B cell (primary cell): ENCODE data around the gene STAP2. TPM values are rescaled to one million over a fixed set of nuclear protein-coding genes. Genes with fewer than 3 reads are reported as not detected.

Experiments used
- ATAC-seq: fragments of 200-7000 bp; cut with Tn5 transposase; one replicate; pipeline ENCODE4 v1.10.0; 2021; ENCODE audit warnings: low read depth, mild to moderate bottlenecking, moderate number of reproducible peaks, moderate library complexity
- CTCF ChIA-PET: fragments of 350-600 bp; sonication (Branson Sonifier 250); formaldehyde crosslinking; loops from one replicate; lab custom pipeline; 2021; ENCODE audit warnings: antibody characterized with exemption, inconsistent platforms; lab: Charles Lee
- POLR2A ChIA-PET: fragments of 350-600 bp; sonication (Branson Sonifier 250); formaldehyde crosslinking; loops from one replicate; lab custom pipeline; 2021; ENCODE audit warnings: antibody characterized with exemption; lab: Charles Lee
- DNase-seq: peaks from one replicate; pipeline ENCODE4 v3.0.0; 2013
- H2AFZ ChIP-seq: 2 replicates; pipeline ENCODE4 v1.6.1; 2012; ENCODE audit warnings: mild to moderate bottlenecking, low read depth, low read length; ENCODE audit not compliant: insufficient read depth, poor library complexity, severe bottlenecking
- H3K27ac ChIP-seq, 2 donors: 1 replicate in 1 of 2; 2 replicates in 1 of 2; pipeline ENCODE4 v1.5.1; 2012 to 2013; ENCODE audit warnings: low read length in 2 of 2, mild to moderate bottlenecking in 2 of 2, moderate library complexity in 1 of 2
- H3K27me3 ChIP-seq, 4 experiments: fragments of 200-600 bp in 1 of 4; sonication (generic) in 1 of 4; replicated peaks in 1 of 4; 1 replicate in 2 of 4; 2 replicates in 2 of 4; pipeline versions ENCODE4 v1.6.1 to v1.7.0; 2013 to 2016; ENCODE audit warnings: low read length in 3 of 4, mild to moderate bottlenecking in 2 of 4, mixed read lengths in 1 of 4, moderate library complexity in 1 of 4; ENCODE audit not compliant: insufficient read depth in 4 of 4, control insufficient read depth in 3 of 4; ENCODE audit errors: control extremely low read depth in 1 of 4
- H3K36me3 ChIP-seq, 2 experiments: replicated peaks in 1 of 2; 1 replicate in 1 of 2; 2 replicates in 1 of 2; pipeline versions ENCODE4 v1.6.1 to v1.7.1; 2013; ENCODE audit warnings: low read length in 1 of 2; ENCODE audit not compliant: insufficient read depth in 2 of 2, control insufficient read depth in 1 of 2; ENCODE audit errors: control extremely low read depth in 1 of 2, extremely low read depth in 1 of 2
- H3K4me1 ChIP-seq, 2 donors: fragments of 200-600 bp in 1 of 2; sonication (generic) in 1 of 2; 1 replicate in 1 of 2; 2 replicates in 1 of 2; pipeline versions ENCODE4 v1.5.1 to v1.6.1; 2013 to 2017; ENCODE audit warnings: low read length in 2 of 2; ENCODE audit not compliant: control insufficient read depth in 2 of 2, insufficient read depth in 2 of 2
- H3K4me2 ChIP-seq: replicated peaks from 2 replicates; pipeline ENCODE3; 2012; ENCODE audit warnings: mild to moderate bottlenecking, low read depth, low read length; ENCODE audit not compliant: poor library complexity, severe bottlenecking
- H3K4me3 ChIP-seq, 5 experiments: fragments of 200-600 bp in 1 of 5; sonication (generic) in 1 of 5; 1 replicate in 3 of 5; 2 replicates in 2 of 5; pipeline versions ENCODE4 v1.5.1 to v1.7.0; 2011 to 2016; ENCODE audit warnings: low read length in 4 of 5, mild to moderate bottlenecking in 4 of 5, low read depth in 2 of 5, control low read depth in 1 of 5, moderate library complexity in 1 of 5; ENCODE audit not compliant: insufficient read depth in 1 of 5; ENCODE audit errors: control extremely low read depth in 1 of 5, extremely low read depth in 1 of 5
- H3K79me2 ChIP-seq: fragments of 200-600 bp; sonication (generic); one replicate; pipeline ENCODE4 v1.6.0; 2016; ENCODE audit warnings: low read length; ENCODE audit not compliant: control insufficient read depth, insufficient read depth
- H3K9ac ChIP-seq: fragments of 200-600 bp; sonication (generic); 2 replicates; pipeline ENCODE4 v1.6.1; 2017; ENCODE audit warnings: mild to moderate bottlenecking, low read length, moderate library complexity
- H3K9me3 ChIP-seq, 3 donors: one replicate each; pipeline versions ENCODE4 v1.6.1 to v1.7.1; 2013; ENCODE audit warnings: low read length in 2 of 3; ENCODE audit not compliant: control insufficient read depth in 2 of 3, insufficient read depth in 1 of 3; ENCODE audit errors: control extremely low read depth in 1 of 3
- H4K20me1 ChIP-seq: 2 replicates; pipeline ENCODE4 v1.6.0; 2012; ENCODE audit warnings: mild to moderate bottlenecking, low read length; ENCODE audit not compliant: insufficient read depth, control insufficient read depth, poor library complexity, severe bottlenecking
- H3K27ac Mint-ChIP-seq: one replicate; pipeline ENCODE4 v1.8.0; 2021; ENCODE audit warnings: mixed read lengths
- H3K27me3 Mint-ChIP-seq: one replicate; pipeline ENCODE4 v1.8.0; 2021; ENCODE audit warnings: mixed read lengths
- H3K4me1 Mint-ChIP-seq: one replicate; pipeline ENCODE4 v1.8.0; 2021; ENCODE audit warnings: mixed read lengths
- H3K4me3 Mint-ChIP-seq: one replicate; pipeline ENCODE4 v1.8.0; 2021; ENCODE audit warnings: mixed read lengths
- H3K9me3 Mint-ChIP-seq: one replicate; pipeline ENCODE4 v1.8.0; 2022; ENCODE audit warnings: mixed read lengths; ENCODE audit not compliant: insufficient read depth
- EZH2 ChIP-seq: IDR thresholded peaks from 2 replicates; pipeline ENCODE4 v1.6.1; 2012; ENCODE audit warnings: borderline replicate concordance, low read depth, mild to moderate bottlenecking, moderate library complexity, low read length; ENCODE audit not compliant: insufficient read depth, poor library complexity, severe bottlenecking
- WGBS: methylation state at CpG from one replicate; pipeline ENCODE4 v1.1.5; 2013; ENCODE audit warnings: missing lambda C conversion rate; ENCODE audit not compliant: insufficient coverage; 5-methylcytosine and 5-hydroxymethylcytosine counted together
- intact Hi-C: fragments of 100-400 bp; cut with micrococcal nuclease; formaldehyde crosslinking; loops from one replicate; pipeline ENCODE4 v1.10.0; 2022
- polyA plus RNA-seq: library from polyadenylated mRNA; depleted of rRNA; stranded (reverse); fragments of >200 nt; gene quantifications from 2 replicates; pipeline ENCODE4 v1.2.3, GENCODE V29; 2012
- total RNA-seq, 2 donors: library from RNA; stranded (reverse); fragments of 120-200 nt in 1 of 2; gene quantifications; 1 replicate in 1 of 2; 2 replicates in 1 of 2; pipeline versions ENCODE4 v1.2.3 to v1.2.4, GENCODE V29; 2013 to 2022
- TF ChIP-seq, protein P1 (sequence below): fragments of 200-600 bp; IDR thresholded peaks from one replicate; pipeline ENCODE4 v1.8.0; 2022; ENCODE audit warnings: antibody characterized with exemption, mild to moderate bottlenecking

The STAP2 gene
- total and polyA plus RNA-seq, 2 donors (not counting 1 experiment from before 2014, with no cell fraction given) = 0.27 to 0.72 TPM

DNA sequence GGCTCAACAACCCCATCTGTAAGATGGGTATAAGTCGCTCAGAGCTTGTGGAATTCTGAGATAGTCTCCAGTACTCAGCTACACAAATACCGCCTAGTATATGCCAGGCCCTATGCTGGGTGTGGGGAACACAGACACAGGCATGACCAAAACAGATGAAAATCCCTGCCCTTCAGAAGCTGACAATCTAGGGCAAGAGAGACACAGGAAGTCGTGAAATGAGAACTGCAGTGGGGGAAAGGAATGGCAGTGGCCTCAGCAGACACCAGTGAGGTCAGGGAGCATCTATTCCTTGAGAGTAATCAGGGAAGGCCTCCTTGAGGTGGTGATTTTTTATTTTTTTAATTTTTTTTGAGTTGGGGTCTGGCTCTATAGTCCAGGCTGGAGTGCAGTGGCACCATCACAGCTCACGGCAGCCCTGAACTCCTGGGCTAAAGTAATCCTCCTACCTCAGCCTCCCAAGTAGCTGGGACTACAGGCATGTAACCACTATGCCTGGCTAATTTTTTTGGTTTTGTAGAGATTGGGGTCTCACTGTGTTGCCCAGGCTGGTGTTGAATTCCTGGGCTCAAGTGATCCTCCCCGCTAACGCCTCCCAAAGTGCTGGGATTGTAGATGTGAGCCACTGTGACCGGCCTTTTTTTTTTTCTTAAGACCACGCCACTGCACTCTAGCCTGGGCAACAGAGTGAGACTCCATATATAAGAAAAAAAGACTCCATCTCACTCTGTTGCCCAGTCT lies 39.6 kb downstream of the STAP2 start:
- DNase-seq (no peak), ATAC-seq (no peak)
- Histone ChIP-seq H3K4me1 (no peaks in the 10 kb centered on the region), H3K9me3 (no peaks in the 10 kb centered on the region), H4K20me1 (no peaks in the 10 kb centered on the region), H3K9ac (no peak overlapping the region), H3K27ac (no peak overlapping the region), H3K36me3 (no peaks in the 10 kb centered on the region), H2AFZ (no peak overlapping the region), H3K4me3 (no peak overlapping the region), H3K27me3 (peaks cover 0 to 12% (median 0%) of the 10 kb centered on the region in 4 experiments), H3K4me2 (no peak overlapping the region), H3K79me2 (no peaks in the 10 kb centered on the region)
- TF ChIP-seq EZH2 = no peak
- TF ChIP-seq, protein P1, sequence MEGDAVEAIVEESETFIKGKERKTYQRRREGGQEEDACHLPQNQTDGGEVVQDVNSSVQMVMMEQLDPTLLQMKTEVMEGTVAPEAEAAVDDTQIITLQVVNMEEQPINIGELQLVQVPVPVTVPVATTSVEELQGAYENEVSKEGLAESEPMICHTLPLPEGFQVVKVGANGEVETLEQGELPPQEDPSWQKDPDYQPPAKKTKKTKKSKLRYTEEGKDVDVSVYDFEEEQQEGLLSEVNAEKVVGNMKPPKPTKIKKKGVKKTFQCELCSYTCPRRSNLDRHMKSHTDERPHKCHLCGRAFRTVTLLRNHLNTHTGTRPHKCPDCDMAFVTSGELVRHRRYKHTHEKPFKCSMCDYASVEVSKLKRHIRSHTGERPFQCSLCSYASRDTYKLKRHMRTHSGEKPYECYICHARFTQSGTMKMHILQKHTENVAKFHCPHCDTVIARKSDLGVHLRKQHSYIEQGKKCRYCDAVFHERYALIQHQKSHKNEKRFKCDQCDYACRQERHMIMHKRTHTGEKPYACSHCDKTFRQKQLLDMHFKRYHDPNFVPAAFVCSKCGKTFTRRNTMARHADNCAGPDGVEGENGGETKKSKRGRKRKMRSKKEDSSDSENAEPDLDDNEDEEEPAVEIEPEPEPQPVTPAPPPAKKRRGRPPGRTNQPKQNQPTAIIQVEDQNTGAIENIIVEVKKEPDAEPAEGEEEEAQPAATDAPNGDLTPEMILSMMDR = no peak
- ChIA-PET CTCF (no interaction called here), POLR2A (no interaction called here)
- H3K4me3 Mint-ChIP-seq = no peak overlapping the region
- H3K9me3 Mint-ChIP-seq = no peaks in the 10 kb centered on the region
- H3K27me3 Mint-ChIP-seq = peaks cover 11% of the 10 kb centered on the region
- H3K27ac Mint-ChIP-seq = no peak overlapping the region
- intact Hi-C loops = no loop called here
- peaks cover under 1% of the 10 kb centered on the region for H3K4me1 Mint-ChIP-seq
- 93% methylated on average over 5 of the region's 8 CpGs for WGBS
